Activated T-cell treated with anti-CD3 and anti-CD28 coated beads for 24 hours (primary cell): ENCODE data around the gene CIDEA.

Experiments
- DNase-seq: peaks from one replicate; pipeline ENCODE4 v3.0.0-alpha.2; 2020; ENCODE audit warnings: low read depth

Gene CIDEA

DNA sequence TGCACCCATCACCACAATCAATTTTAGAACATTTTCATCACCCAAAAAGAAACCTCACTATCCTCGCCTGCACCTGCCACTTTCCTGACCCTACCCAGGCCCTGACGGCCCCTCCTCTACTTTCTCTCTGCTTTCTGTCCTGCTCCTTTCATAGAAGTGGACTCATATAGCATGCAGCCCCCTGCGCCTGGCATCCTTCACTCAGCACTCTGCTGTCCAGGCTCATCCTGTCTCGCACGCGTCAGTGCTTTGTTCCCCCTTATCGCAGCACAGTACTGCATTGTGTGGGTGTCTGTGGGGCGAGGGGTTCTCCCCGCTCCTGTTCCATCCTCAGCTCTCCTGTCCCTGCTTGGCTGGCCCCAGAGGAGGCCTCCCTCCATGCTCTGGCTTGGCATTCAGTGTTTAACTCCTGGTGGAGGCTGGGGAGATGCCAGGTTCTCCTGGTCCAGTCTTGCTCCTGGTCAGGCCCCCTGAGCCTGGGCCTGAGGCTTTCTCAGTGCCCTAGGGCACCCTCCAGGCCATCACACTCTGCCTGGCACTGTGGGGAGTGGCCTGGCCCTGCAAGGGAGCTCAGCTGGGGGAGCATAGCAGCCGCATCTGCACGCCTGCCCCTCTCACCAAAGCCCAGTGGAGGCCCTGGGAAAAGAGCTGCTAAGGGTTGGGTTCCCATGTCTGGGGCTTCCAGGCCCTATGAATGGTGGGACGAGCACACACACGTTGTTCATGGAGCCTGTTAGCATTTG lies 47.3 kb downstream of the CIDEA start:
- no peak for DNase-seq

DNA sequence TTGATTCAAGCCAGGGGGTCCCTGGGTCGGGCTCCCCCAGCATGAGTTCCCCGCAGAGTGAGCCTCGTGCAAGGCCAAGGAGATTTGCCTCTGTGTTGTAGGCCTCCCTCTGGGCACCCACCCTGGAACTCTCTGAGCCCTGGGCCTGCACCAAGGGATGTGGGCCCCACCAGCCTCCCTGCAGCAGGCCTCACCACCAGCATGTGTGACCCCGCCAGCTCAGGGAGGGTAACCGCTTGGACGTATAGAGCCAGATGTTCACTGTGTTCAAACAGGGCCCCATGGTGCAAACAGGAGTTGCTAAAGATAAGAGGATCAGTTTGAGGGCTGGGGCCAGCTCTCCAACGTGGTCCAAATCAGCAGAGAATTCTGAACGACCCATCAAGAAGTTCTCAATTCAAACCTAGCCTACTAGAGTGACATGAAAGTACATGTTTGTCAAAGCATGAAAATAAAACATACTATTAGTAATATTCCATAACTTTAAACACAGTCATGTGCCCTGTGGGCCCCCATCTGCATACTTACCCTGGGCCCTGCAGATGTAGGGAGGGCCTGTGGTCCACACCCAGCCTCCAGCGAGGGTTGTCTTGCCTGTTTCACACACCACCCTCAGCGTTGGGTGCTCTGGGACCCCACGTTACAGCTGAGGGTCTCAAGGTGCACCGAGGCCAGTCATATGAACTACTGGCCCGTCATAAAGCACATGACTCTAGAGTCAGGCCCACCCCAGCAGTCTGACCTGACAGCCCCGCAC lies 48.4 kb downstream of the CIDEA start:
- no peak for DNase-seq

DNA sequence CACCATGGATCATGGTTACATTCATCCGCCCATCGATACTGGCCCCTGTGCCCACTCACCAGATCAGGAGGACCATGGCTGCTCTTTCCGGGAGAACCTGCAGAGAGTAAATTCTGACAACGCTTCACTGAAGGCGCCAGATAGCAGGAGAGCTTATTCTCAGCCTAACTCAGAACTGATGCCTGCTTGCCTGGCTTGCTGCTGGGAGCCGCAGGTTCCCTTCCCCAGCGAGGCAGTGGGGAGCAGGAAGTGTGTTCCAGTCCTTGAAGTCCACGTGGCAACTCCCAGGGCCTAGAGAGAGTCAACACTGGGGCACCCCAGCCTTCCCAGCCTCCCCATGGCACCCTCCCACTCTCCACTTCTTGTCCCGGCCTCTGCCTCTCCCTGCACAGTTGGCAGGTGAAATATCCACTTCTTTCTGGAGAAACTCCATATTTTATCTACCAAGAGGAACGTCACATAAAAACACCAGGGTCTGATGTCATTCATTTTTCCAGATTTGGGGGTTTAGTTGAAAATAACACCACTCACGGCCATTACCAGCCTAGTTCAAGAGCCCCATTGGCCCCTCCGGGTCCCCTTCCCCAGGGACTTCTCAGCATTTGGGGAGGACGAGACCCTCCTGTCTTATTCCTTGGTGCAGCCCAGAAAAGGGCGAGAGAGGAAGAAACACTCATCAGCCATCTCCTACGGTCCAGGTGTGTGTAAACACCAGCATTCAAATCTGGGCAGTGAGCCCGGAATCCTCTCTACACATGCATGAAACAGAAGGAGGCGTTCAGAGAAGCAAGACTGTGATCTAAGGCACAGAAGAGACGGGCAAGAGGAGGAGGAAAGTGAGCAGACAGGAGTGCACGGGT lies 50.4 kb downstream of the CIDEA start:
- DNase-seq, result no peak

DNA sequence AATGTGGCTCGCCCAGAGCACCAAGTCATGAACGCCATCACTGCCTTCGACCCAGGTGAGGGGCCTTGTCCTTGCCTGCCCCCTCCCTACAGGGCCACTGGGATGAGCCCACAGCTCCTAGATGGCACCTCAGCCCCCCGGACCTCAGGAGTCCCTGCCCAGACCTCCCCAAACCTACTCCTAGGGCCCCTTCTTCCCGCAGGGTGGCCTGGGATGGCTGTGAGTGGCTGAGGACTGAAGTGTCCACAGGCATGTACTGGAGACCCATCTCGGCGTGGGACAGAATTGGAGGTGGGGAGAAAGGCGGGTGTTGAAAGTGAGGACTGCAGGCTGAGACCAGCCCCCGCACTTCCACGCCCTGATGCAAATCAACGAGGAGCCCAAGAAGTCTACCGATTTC lies 51.0 kb downstream of the CIDEA start:
- no peak for DNase-seq

DNA sequence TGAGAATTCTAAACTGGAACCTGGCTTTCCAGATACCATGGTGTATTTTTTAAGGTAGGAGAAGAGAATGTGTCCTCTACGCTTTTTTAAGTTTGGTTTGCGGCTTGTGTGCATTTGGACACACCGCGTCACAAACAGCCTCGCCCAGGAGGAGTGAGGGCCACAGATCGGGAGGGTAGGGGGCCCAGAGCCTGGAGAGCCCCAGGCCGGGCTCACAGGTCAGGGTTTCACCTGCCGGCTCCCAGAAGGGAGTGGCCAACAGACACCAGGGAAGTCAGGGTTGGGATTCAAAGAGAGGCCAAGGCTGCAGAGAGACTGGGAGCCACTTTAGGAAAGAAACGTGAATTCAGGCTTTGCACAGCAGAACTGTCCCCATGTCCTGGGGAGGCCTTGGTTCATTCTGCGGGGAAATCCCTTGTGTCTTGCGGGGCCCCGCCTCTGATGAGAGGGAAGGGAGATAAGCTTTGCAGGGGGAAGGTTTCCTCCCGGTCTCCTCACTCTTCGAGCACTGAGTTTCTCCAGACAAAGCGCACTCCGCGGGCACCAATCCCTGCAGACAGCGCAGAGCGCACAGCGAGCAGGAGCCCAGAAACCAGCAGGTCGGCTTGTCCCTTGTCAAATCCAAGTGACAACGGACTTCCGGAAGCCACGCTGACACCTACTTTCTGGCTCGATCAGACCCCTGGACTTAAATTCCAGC lies 51.9 kb downstream of the CIDEA start:
- DNase-seq, result no peak

DNA sequence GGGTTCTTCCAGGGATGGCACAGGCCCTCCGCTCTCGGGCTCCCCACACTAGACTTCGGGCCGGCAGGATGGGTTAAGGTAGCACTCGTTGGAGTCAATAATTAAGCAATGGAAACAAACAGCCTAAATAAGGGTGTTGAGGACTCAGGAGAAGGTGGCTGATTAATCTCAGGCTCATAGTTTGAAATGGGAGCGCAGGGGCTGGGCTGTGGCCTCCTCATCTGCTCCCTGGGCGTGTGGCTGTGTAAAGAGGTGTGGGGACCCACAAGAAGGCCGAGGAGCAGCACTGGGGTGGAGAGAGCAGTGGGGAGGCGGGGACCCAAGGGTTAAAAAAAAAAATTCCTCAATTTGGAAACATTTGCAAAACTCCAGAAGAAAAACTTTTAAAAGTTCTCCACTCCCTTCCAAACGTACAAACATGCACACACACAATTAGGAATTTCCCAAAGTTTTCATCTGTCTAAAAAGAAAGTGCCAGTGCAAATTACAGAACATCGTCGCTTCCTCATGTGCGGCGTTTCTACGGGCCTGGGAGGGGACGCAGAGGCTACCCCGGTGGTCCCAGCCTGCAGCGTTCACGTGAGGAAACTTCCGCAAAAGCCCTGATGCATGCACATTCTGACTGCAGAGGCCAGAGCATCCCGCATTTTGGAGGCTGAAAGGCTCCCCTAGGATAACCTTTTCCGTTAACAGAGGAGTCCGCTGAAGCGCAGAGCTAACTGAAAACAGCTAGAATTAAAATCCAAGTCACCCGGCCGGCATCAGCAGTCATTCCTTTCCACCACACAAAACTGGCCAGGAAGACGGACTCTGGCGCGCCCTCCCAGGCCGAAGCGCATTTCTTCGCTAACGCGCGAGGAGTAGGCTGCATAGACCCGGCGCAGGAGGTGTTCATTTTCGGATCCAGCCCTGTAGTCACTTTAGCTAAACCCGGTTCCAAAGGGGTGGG lies 52.9 kb downstream of the CIDEA start:
- no peak for DNase-seq

DNA sequence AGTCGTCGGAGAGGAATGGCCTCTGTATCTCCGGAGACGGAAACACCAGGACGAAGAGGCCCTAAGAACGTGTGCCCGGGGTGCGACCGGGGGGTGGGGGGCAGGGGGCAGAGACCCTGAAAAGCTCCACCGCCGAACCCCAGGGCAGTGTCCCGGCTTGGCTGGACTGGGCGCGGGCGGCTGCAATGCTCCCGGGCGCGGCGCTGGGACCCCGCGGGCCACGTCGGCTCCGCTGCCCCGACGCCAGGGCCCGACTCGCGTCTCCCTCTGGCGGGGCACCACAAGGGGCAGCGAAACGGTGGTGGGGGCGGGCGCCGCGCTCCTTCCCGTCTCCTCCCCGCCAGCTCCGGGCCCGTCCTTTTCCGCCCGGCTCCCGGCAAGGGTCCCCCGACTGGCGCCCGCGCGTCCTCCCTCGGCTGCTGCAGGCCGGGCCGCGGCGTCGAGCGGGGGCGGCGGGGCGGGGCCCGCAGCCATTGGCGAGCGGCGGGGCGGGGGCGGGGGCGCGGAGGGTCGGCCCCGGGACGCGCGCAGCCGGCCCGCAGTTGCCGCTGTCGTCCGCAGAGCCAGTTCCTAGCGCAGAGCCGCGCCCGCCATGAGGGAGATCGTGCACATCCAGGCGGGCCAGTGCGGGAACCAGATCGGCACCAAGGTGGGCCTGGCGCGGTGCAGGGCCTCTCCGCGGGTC lies 53.7 kb downstream of the CIDEA start, which contains the start of gene TUBB6:
Gene TUBB6 (plus strand): TSS at position 541 of the 685 bp plus-strand sequence. CDS start 52 bp downstream, at position 593.
- DNase-seq, result peak; percentile 18

DNA sequence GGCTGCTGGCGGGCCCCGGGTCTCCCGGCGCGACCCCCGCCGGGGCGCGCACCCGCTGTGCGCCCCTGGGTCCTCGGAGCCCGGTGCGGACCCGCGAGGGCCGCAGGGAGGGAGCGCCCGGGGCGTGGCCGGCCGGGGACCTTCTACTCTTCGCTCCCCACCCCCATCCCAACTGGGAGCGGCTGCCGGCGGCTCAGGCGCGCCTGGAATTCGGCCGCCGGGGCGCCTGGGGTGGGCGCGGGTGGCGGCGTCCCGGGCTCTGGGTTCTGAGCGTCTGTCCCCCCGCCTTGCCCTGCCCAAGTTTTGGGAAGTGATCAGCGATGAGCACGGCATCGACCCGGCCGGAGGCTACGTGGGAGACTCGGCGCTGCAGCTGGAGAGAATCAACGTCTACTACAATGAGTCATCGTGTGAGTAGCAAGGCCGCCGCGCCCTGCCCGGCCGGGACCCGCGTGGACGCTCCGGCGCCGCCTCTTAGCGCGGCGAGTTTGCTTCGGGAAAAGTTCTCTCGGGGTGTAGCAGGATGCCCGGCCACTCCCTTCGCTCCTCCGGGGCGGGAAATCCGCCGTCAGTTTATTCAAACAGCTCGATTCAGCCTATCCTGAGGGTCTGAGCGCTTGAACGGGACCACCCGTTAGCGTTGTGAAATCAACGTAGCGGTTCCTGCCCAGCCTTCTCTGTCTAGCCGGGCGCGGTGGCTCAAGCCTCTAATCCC lies 54.4 kb downstream of the CIDEA start:
- DNase-seq, result no peak

DNA sequence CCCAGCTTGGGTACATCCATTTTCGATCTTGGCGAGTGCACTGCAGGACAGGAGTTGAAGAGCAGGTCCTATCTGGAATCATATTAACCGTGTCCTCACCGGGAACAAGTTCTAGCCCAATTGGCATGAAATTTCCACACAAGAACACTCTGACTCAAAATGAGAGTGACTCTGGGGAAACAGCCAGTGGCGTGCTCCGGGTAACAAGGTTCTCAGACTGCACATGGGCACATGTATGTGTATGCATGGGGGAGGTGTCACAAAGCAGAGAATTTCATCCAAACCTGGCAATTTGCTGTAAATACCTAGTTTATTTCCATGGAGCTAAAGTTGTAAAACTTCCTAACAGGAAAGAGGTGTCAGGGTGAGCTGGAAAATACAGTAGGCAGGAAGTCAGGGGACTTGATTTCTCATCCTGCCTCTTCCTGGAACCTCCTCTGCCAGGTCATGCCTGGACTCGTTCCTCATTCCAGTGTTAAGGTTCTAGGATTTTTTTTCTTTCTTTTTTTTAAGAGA lies 55.6 kb downstream of the CIDEA start:
- DNase-seq, result no peak

DNA sequence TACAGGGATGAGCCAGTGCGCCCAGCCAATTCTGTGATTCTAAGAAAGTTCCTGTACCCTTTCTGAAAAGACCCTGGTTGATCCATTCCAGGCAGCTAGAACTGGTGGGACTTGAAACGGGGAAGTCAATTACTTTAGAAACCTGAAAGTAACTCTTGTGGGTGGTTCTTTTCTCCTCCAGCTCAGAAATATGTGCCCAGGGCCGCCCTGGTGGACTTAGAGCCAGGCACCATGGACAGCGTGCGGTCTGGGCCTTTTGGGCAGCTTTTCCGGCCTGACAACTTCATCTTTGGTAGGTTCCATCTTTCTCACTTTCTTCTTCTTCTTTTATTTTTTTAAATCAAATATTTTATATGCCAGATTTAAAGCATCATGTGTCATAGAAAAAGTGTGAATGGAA lies 56.6 kb downstream of the CIDEA start:
- DNase-seq, result no peak

DNA sequence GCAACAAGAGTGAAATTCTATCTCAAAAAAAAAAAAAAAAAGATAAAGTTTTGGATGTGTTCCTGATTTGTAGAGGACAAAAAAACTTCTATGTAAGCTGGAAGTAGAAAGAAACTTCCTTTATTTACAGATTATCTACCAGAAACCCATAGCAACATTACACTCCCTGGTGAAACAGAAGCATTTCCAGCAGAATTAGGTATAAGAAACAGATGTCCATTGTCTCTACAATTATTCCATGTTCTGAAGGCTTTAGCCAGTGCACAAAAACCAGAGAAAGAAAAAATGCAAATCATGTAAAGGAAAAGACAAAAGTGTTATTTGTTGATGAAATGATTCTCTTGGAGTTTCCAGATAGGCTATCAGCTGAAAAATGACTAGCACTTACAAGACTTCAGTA lies 58.8 kb downstream of the CIDEA start:
- no peak for DNase-seq

DNA sequence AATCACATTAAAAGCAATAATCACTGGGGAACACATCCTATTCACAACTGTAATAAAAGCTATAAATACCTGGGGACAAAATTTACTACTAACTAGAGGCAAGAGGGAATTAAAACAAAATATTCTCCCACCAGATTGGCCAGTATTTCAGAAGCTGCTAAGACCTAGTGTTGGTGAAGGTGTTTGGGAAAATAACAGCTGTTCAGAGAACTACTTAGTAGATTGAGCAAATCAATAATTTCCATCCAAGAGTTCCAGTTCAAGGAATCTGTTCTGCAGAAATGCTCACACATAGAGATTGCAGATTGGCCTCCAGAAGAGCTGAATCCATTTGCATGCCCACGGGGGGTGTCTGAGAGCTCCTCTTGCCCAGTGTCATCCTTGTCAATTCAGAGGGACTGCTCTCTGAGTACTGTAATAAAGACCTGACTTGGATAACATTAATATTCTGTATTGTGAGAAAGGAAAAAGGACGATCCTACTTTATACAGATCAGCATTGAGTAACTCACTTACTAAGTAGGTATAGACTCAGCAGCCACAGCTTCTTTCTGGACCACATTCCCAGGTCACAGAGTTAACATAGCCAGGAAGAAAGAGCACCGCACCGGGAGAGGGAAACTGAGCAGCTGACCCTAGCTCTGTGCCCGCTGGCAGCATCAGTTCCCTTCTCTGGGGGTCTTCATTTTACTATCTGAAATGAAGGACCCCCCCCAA lies 59.5 kb downstream of the CIDEA start:
- DNase-seq, result no peak

DNA sequence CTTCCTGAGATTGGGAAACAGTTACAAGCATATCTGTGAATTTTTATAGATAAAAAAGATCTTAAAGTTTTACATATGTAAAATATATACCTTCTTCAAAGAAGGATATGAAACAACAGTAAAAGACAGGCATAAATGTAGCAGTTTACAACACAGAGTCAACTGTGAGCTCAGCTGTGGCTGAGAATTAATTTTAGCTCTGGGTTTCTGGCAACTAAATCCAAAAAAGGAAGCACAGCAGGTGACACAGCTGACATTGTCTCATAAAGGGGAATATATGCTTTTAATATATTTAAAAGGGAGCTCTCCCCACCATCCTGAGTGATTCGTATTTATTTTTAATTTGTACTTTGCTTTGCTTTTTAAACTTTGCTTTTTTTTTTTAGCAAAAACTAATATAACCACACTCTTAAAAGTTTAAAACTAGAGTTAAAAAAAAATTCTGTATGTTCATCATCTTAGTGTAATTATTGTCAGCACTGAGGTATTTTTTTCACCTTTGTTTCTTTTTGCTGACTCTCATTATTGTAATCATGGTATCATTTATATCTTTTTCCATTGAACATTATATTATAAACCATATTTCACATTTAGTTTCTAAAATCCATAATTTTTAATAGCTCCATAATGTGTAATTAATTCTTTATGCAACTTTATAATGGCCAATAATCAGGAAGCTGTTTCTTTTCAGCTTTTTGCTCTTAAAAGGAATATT lies 60.6 kb downstream of the CIDEA start:
- DNase-seq, result no peak

DNA sequence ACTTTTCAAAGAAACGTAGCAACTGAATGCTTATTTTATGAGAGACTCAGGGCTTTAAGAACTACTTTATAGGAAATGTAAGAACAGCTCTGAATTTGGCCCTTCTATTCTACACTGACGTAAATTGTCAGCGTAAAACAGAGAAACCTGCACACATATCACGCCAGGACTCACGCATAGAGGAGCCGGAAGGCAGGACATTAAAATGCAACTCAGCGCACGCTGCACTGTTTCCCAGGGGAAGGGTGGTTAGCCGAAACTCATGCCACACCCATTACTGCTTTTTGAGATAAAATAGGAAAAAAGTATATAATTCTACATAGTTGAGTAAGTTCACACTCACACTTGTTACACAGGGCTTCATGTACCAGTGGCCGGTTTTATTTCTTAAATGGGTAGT lies 61.3 kb downstream of the CIDEA start:
- DNase-seq, result no peak

DNA sequence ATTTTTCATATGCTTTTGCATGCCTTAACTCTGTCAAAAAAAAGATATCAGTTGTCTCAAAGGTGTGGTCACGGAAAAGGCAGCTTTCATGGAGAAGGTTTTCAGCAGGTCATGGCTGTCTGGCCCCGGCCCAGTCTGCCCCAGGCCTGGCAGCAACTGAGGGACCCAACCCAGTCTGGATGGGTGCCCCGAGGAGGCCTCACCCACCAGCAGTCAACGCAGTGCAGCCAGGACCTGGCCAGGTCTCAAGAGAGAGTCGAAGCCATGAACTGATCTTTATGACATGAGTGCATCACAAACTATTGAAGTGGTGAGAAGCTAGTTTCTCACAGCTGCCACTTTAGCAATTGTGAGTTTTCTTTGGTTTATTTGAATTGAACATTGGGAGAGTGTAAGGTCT lies 61.8 kb downstream of the CIDEA start:
- DNase-seq, result no peak

DNA sequence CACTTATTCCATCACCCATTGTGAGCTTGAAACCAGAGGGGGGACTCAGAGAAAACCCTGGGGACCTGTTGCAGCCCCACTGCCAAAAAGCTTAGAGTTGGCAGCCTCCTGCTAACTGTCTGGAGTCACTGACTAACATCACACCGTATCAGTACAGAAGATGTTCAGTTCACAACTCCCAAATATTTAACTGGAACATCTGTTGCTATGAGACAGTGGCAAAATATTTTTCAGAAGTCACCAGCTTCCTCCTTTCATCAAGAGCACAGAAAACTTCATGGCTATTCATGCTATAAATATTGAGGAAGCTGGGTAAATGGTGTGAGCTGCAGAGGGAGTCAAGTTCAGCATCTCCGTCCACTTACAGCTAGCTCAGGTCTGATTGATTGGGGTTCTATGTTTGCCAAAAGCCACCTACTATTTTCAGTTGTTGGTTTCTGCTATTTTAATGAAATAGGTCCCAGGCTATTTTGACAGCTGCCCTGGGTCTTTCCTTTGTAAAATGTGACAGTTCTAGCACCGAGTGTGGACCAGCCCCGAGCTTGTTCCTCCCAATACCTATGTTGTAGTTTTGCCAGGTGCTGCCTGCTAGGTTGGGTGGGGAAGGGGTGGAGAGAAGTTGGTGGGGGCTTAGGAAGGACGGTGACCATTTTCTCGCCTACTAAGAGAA lies 63.6 kb downstream of the CIDEA start:
- DNase-seq, result no peak

DNA sequence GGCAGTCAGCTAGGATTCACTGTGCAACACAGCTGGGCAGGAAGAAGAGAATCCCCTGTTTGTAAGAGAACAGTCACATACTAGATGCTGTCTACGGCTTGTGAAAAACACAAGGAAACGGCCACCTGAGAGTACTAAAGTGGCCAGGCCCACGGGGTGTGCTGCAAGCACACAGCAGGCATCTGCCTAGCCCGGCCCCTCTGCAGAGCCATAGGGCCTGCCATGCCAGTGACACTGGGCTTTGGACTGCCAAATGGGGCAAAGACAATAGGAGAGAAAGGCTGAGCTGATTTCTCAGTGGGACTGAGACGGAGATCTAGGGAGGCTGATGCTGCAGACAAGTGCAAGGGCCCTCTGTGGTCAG lies 64.2 kb downstream of the CIDEA start:
- DNase-seq, result no peak

DNA sequence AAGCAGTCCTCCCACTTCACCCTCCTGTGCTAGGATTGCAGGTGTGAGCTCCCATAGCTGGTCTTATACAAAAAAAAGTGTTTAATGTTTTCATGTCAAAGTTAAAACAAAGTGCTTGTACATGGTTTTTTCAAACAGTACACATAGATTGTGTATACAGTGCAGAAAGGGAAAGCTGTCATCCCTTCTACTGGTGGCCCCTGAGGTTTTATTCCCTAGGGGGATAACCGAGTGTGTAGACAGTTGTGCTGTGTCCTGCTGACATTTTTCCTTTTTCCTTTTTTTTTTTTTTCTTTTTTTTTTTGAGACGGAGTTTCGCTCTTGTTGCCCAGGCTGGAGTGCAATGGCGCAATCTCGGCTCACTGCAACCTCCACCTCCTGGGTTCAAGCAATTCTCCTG lies 64.7 kb downstream of the CIDEA start:
- no peak for DNase-seq
